ENCODE data around the gene CHPF.

Gene CHPF

DNA sequence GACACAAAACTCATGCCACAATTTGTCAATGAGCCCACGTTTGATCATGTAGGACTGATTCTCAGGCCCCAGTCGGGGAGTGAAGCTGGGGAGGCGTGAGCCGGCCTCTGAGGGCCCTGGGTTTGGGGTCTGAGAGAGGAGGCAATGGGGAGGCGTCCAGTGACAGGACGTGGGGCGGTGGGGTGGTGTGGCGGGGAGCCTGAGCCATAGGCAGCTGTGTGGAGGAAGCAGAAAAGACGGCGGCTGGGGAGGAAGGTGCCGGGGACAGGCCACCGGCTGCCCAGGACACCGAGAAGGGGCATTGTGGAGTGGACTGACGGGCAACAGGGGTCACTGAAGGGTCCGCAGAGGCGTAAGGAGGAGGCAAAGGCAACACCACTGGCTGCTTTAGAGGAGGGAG is 7.2 kb downstream of the CHPF start:
- no peak overlapping the region for H3K4me2 ChIP-seq (ENCODE audit: low read length)
- H3K4me3 ChIP-seq (ENCODE audit: low read depth, low read length), result no peak overlapping the region
- H3K36me3 ChIP-seq (ENCODE audit: control insufficient read depth, insufficient read depth, low read length), result no peaks in the 10 kb centered on the region
- TF ChIP-seq, protein P1, sequence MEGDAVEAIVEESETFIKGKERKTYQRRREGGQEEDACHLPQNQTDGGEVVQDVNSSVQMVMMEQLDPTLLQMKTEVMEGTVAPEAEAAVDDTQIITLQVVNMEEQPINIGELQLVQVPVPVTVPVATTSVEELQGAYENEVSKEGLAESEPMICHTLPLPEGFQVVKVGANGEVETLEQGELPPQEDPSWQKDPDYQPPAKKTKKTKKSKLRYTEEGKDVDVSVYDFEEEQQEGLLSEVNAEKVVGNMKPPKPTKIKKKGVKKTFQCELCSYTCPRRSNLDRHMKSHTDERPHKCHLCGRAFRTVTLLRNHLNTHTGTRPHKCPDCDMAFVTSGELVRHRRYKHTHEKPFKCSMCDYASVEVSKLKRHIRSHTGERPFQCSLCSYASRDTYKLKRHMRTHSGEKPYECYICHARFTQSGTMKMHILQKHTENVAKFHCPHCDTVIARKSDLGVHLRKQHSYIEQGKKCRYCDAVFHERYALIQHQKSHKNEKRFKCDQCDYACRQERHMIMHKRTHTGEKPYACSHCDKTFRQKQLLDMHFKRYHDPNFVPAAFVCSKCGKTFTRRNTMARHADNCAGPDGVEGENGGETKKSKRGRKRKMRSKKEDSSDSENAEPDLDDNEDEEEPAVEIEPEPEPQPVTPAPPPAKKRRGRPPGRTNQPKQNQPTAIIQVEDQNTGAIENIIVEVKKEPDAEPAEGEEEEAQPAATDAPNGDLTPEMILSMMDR (IDR thresholded peaks at IDR 0.05), result no peak
- H3K79me2 ChIP-seq, result peaks cover 9% of the 10 kb centered on the region
- H3K9me3 ChIP-seq (ENCODE audit: control insufficient read depth, low read length), result no peaks in the 10 kb centered on the region
- peaks cover 13% of the 10 kb centered on the region for H3K4me1 ChIP-seq
- H3K9ac ChIP-seq, result no peak overlapping the region
- no peak overlapping the region for H3K27ac ChIP-seq
- no peaks in the 10 kb centered on the region for H3K27me3 ChIP-seq (ENCODE audit: control insufficient read depth, insufficient read depth, low read length)
- no peak overlapping the region for H2AFZ ChIP-seq

DNA sequence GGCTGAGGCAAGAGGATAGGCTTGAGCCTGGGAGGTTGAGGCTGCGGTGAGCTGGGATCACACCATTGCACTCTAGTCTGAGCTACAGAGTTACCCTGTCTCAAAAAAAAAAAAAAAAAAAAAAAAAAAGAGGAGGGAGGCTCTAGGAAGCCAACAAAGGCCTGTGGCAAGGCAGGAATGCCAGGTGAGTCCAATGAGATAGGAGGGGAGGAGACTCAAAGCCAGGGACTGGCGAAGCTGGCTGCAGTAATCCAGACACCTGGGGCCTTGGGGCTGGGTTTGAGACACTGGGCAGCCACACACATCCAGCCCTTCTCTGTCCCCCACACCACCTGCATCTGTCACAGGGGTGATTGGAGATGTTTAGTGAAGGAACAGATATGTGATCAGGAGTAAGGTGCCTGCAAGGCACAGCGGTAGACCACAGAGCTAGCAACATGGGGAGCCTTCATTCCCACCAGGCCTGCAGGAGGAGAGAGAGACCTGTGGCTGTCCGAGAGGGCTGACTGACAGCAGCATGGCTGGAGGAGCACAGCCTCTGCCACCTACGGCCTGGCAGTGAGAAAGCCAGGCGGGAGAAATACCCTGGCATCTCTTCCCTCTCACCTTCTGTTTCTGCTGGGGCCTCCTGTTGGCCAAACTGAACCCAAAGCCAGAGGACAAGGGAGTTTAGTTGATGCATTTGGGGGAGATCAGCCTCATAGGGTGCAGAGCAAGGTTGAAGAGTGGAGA is 9.5 kb downstream of the CHPF start:
- Histone ChIP-seq H3K36me3 (ENCODE audit: control insufficient read depth, insufficient read depth, low read length) (no peaks in the 10 kb centered on the region), H3K79me2 (peaks cover 7% of the 10 kb centered on the region), H3K4me3 (ENCODE audit: low read depth, low read length) (no peak overlapping the region), H3K4me1 (peaks cover 10% of the 10 kb centered on the region), H3K9me3 (ENCODE audit: control insufficient read depth, low read length) (no peaks in the 10 kb centered on the region), H3K27ac (no peak overlapping the region), H3K9ac (no peak overlapping the region), H2AFZ (no peak overlapping the region), H3K27me3 (ENCODE audit: control insufficient read depth, insufficient read depth, low read length) (peaks cover 3% of the 10 kb centered on the region), H3K4me2 (ENCODE audit: low read length) (no peak overlapping the region)
- TF ChIP-seq, protein P1 (IDR thresholded peaks at IDR 0.05), result no peak

DNA sequence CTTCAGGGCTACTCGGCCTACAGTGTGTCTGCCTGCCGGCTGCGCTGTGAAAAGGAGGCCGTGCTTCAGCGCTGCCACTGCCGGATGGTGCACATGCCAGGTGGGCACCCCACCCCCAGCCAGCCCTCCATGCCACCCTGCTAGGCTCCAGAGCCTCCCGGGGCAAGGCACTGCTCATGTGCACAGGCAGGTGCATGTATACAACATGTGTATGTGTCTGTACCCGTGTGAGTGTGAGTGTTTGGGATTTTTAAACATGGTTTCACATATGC is 11.3 kb downstream of the CHPF start:
- H3K4me1 ChIP-seq, result peaks cover 11% of the 10 kb centered on the region
- no peak overlapping the region for H3K27ac ChIP-seq
- TF ChIP-seq, protein P1 (IDR thresholded peaks at IDR 0.05), result no peak
- peaks cover 9% of the 10 kb centered on the region for H3K27me3 ChIP-seq (ENCODE audit: control insufficient read depth, insufficient read depth, low read length)
- H3K9ac ChIP-seq, result no peak overlapping the region
- H2AFZ ChIP-seq, result no peak overlapping the region
- H3K9me3 ChIP-seq (ENCODE audit: control insufficient read depth, low read length), result no peaks in the 10 kb centered on the region
- H3K79me2 ChIP-seq, result peaks cover 2% of the 10 kb centered on the region
- no peak overlapping the region for H3K4me2 ChIP-seq (ENCODE audit: low read length)
- no peaks in the 10 kb centered on the region for H3K36me3 ChIP-seq (ENCODE audit: control insufficient read depth, insufficient read depth, low read length)
- H3K4me3 ChIP-seq (ENCODE audit: low read depth, low read length), result no peak overlapping the region

DNA sequence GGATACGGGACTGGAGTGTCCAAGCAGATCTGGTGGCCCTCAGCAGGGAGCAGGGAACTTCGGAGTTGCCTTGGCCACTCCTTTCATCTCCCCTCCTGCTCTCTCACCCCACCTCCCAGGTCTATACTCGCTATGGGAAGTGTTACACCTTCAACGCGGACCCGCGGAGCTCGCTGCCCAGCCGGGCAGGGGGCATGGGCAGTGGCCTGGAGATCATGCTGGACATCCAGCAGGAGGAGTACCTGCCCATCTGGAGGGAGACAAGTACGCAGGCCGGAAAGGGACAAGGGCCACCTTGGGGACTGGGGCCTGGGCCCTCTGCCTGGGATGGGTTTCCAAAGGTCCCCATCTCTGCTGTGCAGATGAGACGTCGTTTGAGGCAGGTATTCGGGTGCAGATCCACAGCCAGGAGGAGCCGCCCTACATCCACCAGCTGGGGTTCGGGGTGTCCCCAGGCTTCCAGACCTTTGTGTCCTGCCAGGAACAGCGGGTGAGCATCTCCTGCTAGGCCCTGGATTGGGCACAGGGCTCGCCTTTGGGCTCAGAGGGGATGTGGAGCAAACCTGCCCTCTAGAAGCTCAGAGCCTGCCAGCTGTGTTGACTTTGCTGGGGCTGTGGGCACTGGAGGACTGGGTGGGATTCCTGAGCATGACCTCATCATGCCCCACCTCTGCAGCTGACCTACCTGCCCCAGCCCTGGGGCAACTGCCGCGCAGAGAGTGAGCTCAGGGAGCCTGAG is 11.8 kb downstream of the CHPF start:
- H3K27ac ChIP-seq, result no peak overlapping the region
- H3K4me3 ChIP-seq (ENCODE audit: low read depth, low read length), result no peak overlapping the region
- H3K9ac ChIP-seq, result no peak overlapping the region
- no peaks in the 10 kb centered on the region for H3K79me2 ChIP-seq
- no peaks in the 10 kb centered on the region for H3K36me3 ChIP-seq (ENCODE audit: control insufficient read depth, insufficient read depth, low read length)
- H3K27me3 ChIP-seq (ENCODE audit: control insufficient read depth, insufficient read depth, low read length), result peaks cover 9% of the 10 kb centered on the region
- no peak overlapping the region for H2AFZ ChIP-seq
- TF ChIP-seq, protein P1 (IDR thresholded peaks at IDR 0.05), result no peak
- no peaks in the 10 kb centered on the region for H3K9me3 ChIP-seq (ENCODE audit: control insufficient read depth, low read length)
- H3K4me1 ChIP-seq, result peaks cover 15% of the 10 kb centered on the region
- no peak overlapping the region for H3K4me2 ChIP-seq (ENCODE audit: low read length)
